ENCODE results near the gene PLA2G2F.

Gene PLA2G2F

DNA sequence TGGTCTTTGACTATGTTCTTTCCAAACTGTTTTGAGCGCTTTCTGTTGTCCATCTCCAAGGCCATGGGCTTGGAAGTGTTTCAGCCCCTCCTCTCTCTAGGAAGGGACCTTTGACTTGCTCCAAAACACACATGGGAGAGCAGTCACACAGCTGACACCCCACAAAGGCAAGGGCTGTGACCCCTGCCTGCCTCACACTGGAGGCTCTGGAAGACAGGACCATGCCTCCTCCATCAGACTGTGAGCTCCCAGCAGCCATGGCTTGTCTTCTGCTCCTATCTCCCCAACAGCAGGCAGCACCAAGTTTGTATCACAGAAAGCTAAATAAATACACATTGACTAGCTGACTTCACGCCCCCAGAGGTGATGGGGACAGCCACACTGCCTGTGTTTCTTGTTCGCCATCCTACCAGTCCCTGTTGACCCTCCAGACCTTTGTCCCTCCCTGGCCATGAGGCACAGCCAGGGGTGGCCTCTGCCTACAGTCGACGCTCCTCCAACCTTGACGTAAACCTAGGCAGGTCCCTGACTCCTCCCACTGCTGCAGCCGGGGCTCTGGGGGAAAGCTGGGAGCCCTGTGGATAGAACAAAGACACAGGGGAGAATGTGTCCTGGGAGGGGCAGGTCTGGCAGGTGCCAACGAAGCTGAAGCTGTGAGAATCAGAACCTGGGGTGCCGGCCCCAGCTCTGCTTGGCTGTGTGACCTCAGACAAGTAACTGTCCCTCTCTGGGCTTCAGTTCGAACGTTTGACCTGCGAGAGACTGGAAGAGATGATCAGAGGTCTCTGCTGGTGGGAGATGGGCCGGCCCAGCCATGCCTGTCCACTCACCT, 4.8 kb downstream of the PLA2G2F start:
- no peak for DNase-seq

DNA sequence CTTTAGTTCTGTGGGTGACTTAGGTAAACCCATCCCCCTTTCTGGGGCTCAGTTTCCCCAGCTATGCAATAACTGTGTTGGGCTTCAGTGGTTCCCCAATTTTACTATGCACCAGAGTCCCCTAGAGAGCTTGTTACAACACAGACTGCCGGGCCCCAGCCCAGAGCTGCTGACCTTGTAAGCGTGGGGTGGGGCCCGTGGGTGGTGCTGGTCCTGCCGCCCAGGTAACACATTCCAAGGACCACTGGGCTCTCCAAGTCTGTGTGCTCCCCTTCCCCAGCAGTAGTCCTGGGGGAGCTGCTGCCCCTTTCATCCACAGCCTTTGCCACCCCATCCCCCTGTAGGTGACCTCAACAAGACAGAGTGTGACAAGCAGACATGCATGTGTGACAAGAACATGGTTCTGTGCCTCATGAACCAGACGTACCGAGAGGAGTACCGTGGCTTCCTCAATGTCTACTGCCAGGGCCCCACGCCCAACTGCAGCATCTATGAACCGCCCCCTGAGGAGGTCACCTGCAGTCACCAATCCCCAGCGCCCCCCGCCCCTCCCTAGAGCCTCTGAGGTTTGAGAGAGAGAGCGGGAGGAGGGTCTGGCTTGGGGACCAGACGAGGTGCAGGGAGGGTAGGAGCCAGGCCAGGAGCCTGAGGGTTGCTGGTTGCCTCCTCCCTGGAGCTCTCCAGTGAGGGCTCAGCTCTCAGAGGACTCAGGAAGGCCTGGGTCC, 8.9 kb downstream of the PLA2G2F start:
- no peak for DNase-seq

DNA sequence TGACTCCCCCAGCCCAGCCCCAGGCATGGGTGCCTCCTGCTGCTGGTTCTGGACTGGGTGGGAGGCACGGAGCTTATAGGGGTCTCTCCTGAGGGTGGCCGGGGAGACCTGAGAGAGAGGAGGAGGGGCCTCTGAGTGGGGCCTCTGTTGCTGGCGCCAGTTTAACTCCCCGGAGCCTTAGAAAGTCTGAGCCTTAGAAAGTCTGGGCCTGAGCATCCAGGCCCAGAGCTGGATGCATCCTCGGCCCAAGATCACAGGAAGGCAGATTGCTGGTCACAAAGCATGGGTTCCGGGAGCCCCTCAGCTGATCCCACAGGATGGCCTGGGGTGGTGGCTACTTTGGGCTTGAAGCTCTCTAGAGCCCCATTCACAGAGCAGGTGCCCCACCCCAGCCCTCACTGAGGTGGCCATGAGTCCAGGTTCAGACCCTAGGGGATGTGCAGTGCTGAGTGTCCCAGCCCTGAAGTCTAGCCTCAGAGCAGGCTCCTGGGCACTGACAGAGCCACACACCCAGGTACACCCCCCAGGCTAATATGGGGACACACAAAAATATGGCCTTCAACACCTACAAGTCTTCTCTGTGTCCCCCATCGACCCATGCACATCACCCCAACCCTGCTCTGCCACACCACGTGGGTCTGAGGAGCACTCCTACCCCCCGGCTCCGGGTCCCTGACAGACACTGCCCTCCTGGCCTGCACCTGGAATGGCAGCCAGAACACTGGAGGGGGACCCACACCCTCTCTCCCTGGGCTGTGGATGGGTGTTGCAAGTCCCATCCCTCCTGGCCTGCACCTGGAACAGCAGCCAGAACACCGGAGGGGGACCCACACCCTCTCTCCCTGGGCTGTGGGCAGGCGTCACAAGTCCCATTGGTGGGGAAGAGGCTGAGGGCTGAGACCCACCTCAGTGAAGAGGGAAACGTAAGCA, 9.7 kb downstream of the PLA2G2F start:
- no peak for DNase-seq

DNA sequence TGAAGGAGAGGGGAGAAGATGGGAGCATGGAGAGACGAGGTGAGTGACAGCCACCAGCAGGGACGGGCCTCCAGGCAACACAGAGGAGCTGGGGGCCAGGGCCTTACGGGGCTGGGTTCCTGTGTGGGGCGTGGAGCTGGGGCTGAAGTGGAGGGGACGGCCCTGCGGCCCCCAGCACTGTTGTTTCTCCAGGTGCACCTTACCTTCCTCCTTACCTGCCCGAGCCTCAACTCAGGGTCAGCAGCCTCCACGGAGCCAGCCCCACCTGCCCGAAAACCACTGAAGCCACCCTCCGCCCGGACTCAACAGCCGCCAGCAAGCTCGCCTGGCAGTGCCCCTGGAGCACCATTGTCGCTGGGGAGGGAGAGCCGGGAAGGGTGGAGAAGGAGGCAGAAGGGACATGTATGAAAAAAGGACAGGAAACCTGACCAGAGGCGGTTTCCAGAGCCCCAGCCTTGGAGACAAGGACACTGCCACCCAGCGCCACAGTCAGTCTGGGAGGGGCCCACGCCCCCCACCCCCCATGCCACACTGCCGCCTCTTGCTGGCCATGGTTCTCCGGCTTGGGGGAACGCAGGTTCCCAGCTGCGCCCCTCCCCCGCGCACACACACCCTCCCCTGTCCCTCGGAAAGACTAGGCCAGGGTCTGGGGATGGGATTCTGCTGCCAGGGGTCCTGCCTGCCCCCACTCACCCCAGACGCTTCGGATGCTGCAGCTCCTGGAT, 10.6 kb downstream of the PLA2G2F start:
- no peak for DNase-seq

DNA sequence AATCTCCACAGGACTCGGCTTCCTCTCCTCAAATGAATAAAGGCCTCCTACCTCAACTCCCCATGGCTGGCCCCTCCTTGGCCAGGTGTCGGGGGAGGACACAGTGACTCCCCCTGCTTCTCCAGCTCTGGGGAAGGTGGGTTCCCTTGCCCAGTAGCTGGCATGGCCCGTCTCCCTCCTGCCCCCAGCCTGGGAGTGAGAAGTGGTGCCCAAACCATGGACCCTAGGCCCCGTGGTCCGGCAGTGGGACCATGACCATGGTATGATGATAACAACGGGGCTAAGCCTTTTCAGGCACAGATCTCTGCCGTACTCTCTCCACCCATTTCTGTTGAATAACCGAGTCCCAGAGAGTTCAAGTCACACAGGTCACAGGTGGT, 11.2 kb downstream of the PLA2G2F start:
- DNase-seq = no peak

DNA sequence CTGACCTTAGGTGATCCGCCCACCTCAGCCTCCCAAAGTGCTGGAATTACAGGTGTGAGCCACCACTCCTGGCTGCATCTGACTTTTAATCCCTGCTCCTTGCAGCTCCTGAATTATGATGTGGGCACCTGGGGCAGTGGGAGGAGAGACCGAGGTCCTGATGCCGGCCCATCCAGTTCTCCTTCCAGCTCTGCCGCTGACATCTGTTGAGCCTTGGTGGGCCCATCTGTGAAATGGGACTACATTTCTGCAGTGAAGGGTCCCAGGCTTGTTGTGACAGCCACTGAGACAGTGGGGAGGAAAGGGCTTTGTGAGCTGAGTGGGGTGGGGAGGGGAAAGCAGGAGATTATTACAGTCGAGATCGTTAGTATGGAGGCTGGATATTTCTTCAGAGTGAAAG, 11.8 kb downstream of the PLA2G2F start:
- DNase-seq = no peak

DNA sequence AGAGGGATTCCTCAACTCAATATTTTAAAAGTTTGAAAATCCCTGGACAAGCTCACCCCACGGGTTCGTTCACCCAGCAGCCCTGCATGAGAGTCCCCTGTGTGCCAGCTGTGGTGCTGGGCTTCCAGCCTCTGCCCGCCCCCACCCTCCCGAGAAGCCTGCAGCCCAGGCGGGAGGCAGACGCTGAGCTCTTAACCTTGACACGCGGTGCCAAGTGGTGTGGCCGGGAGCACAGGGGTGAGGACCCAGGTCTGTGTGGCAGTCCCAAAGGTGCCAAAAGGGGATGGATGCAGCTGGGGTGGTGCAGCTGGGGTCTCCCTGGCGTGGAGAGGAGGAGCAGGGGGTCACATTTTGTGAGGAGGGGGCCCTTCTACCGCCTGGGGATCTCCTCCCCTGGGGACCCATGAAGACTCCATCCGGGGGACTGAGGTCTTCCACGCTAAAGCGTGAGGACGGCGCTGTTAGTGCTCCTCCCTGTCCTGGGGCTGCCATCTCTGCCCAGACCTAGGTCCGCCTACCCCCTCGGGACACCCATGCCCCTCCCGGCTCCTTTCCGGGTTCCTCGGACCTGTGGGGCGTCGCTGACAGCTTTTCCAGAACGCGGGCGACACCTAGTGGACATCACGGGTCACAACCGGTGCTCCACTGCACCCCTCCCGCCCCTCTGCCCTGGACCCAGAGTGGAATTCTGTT, 12.9 kb downstream of the PLA2G2F start:
- no peak for DNase-seq

DNA sequence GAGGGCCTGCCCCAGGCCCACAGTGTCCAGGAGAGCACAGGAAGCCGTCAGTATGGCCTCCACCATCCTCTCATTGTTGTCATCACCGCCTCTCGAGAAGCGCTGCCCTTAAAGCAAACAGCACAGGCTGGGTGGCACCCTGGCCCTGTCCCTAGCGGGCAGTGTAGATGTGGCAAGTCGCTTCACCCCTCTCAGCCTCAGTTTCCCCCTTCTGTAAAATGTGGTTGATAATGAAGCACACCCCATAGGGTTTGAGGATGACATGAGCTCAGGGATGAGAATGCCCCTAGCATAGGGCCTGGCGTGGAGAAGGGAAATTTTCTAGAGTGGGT, 13.4 kb downstream of the PLA2G2F start:
- no peak for DNase-seq

DNA sequence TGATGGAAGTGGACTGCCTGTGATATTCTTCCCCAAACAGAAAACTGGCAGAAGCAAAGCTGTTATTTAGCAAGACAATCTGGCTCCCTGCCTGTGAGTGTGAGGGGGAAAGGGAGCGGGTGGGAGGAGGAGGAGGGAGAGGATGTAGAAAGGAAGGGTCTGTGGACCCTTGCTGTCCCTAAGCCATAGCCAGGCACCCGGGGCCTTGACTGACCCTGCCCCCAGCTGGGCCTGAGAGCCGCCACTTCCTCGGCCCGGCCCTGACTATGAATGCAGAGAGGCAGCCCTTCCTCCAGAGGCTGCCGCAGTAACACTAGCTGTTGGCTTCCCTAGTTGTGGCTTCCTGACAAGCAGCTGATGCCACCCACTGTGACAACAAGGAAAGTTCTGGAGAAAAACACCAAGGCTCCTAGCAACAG, 13.9 kb downstream of the PLA2G2F start:
- no peak for DNase-seq

DNA sequence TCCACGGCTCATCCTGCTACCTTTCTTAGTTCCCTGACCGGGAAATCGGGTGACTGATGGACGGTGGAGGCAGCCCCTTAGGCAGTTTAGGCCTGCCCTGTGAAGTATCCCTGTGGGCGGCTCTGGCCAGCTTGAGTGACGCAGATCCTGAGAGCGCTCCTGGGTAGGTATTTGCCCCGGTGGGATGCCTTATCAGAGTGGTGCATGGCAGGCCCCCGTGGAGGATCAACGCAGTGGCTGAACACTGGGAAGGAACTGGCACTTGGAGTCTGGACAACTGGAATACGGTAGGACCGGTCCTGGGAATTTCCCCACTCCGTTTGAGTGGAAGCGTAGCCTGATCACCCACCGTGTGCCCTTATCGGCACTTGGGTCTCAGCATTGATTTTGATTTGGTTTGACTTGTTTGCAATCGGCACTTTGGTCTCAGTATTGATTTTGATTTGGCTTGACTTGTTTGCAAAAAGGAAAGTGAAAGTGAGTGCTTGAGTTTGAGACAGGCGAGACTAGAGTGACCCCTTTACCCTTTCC, 15.2 kb downstream of the PLA2G2F start:
- DNase-seq = no peak

DNA sequence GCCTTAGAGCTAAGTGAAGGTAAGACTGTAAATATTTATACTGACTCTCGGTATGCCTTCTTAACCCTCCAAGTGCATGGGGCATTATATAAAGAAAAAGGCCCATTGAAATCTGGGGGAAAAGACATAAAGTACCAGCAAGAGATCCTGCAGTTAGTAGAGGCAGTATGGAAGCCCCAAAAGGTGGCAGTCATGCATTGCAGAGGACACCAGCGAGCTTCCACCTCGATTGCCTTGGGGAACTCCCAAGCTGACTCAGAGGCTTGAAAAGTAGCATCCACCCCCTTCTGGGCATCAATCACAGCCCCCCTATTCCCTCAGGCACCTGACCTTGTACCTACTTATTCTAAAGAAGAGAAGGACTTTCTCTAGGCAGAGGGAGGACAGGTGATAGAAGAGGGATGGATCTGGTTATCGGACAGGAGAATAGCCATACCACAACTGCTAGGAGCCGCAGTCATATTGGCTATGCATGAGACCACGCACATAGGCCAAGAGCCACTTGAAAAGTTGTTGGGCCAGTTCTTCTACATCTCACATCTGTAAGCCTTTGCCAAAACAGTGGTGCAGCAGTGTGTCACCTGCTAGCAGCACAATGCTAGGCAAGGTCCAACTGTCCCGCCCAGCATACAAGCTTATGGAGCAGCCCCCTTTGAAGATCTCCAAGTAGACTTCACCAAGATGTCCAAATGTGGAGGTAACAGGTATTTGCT, 19.4 kb downstream of the PLA2G2F start:
- DNase-seq = no peak

DNA sequence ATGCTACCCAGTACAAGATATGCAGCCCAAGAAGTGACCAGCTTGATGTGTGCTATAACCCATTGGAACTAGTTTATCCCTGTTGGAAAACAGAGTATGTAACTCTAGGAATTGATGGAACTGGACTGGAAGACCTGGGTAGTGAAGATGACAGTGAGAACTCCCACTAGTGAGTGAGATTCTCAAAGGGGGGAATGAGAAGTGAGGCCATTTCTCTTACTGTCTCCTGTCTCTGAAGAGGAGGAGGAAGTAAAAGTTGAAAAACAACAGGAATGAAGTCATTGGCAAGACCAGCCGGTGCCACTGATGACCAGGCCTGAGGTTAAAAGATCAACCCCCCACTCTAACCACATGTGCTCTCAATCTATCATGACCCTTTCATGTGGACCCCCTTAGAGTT, 20.9 kb downstream of the PLA2G2F start:
- no peak for DNase-seq

DNA sequence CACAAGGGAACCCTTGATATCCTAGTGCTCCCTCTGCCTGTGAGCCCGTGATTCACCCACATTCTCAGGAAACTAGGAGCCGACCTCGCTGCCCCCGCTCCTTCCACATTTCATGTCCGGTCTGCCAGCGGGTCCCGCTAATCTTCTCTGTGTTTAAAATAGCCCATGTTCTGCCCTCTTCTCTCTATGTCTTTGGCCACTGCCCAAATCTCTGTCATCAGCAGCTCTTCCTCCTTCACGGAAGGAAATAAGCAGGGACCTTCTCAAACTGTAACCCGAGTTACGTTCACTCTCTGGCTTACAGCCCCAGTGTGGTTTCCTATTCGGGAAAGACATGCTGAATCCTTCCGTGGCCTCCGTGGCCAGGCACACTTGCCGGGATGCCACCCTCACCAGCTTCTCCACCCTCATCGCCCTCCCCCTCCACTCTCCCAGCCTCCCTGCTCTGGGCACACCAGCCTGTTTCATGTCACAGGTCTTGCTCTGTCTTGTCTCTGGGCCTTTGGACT, 25.6 kb downstream of the PLA2G2F start:
- no peak for DNase-seq

DNA sequence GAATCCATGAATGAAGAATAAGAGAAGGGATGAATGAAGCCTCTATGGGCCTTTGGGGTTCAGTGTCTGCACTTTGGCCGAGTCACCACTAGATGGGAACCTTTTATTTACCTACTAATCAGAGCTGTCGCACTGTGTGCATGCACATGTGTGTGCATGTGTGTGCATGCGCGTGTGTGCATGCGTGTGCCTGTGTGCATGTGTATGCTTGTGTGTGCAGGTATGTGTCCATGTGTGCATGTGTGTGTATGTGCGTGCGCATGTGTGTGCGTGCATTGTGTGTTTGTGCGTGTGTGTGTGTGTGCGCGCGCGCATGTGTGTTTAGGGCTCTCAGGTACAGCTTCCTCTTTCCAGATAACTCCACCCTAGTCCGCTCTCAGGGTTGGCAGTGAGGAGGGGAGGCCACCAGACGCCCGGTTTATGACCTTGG, 26.4 kb downstream of the PLA2G2F start:
- no peak for DNase-seq

DNA sequence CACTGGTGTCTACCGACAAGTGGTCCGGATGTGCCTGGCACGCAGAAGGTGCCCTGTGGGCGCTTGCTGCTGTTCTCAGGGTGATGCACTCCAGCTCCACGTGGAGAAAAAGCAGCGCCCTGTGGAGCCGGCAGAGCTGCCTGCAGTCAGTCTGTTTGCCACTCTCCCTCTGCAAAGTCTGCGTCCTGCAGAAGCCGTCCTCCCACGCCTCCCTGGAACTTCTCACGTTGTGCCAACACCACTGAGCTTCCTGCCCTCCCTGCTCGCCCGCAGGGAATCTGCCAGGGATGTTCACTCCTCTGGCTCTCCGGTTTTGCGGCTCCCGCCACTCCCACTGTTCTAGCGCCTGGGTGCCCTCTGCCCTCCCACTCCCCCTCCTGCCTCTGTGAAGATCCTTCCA, 26.9 kb downstream of the PLA2G2F start:
- no peak for DNase-seq

DNA sequence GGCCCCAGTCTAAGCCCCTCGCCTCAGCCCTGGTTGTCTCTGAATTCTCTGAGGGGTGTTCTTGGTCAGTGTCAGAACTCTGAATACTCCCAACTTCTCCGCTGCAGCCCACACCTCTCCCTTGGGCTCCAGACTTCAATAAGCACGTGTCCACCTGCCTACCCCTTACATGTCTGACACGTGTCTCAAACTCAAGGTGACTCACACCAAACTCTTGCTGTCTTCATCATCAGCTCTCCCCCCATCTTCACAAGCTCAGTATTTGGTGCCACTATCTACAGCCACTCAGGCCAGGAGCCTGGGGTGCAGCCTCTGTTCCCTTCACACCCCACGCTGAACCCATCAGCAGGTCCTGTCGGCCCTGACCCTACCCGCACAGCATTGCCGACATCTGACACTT, 28.0 kb downstream of the PLA2G2F start:
- no peak for DNase-seq

DNA sequence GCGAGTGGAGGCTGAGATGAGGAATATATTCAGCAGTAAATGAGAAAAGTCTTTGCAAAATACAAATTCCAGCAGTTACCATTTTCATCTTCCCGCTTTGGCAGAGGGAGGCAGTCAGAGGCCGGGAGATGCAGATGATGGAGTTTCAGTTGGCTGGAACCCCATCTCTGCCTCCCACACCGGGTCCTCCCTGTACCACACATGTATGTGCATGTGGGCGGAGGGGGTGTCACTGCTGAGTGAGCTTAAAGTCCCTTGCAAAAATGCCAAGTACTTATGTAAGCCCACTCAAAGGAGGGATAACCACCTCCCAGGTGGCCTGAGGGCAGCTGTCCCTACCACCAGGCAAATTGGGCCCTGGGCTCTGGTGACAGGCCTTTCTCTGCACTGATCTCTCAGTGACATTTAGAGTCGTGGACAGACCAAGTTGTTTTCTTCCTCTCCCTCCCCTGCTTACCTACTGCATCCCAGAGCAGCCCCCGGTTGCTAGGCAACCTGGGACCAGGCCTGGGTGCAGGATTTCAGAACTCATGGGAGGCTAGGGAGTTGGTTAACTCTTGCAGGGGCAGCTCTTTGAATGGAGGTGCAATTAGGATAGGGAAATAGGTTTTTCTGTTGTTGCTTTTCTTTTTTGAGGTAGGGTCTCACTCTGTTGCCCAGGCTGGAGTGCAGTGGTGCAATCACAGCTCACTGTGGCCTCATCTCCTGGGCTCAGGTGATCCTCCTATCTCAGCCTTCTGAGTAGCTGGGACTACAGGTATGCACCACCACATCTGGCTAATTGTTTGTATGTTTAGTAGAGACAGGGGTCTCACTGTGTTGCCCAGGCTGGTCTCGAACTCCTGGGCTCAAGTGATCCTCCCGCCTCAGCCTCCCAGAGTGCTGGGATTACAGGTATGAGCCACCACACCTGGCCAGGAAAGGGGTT, 29.7 kb downstream of the PLA2G2F start:
- no peak for DNase-seq

DNA sequence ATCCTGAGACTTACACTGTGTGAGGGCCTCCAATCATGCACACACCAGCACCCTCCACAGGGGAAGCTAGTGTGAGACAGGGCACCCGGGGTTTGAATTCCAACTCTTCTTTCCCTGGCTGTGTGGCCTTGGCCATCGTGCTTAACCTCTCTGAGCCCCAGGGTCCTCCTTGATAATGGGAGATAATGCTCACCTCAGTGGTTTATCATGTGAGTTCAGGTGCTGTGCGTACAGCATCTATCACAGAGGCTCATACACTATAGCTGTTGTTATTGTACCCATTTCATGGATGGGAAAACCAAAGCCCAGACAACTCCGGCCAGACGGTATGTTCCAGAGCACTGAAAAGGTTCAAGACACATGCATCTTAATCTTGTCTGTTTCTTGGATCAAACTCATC, 30.8 kb downstream of the PLA2G2F start:
- no peak for DNase-seq

DNA sequence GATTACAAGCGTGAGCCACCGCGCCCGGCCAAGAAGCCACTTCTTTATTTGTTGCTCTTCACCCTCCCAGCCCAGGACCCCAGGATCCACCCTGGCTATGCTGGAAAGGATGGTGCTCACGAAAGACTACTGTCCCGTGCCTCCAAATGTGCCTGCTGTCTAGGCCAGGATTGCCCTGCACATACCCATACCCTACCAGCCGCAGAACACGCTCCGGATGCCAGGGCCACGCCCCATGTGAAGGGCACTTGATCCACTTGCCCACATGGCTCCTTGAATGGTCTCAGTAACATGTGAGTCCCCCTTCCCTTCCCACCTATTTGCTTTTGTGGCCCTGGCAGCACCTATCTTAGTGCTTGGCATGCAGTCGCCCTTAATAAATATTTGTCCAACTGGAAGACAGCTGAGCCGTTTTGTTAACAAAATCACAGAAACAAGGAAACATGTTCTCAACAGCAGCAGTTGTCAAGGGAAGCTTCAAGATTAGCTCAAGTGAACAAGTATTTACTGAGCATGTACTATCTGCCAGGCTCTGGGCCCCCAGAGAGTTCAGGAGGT, 33.0 kb downstream of the PLA2G2F start:
- no peak for DNase-seq
